Type B pancreatic cell (in vitro differentiated cells): ENCODE measurements around the gene GGCX. TPM values are rescaled to one million over a fixed set of nuclear protein-coding genes. Genes with fewer than 3 reads are reported as not detected.
A peak's percentile ranks its signal among the peaks of the same experiment; 100 is the strongest.

Experiments used
- DNase-seq: peaks from one replicate; pipeline ENCODE4 v3.0.0; 2021; ENCODE audit warnings: mixed read lengths; ENCODE audit not compliant: unreplicated experiment; ENCODE audit errors: extremely low spot score
- H3K27ac Mint-ChIP-seq: 2 replicates; pipeline ENCODE4 v1.8.0; 2021; ENCODE audit warnings: mild to moderate bottlenecking, mixed read lengths
- H3K27me3 Mint-ChIP-seq: 2 replicates; pipeline ENCODE4 v1.8.0; 2021; ENCODE audit warnings: mixed read lengths
- H3K36me3 Mint-ChIP-seq: 2 replicates; pipeline ENCODE4 v1.8.0; 2021; ENCODE audit warnings: mixed read lengths
- H3K4me1 Mint-ChIP-seq: one replicate; pipeline ENCODE4 v1.8.0; 2021; ENCODE audit warnings: mixed read lengths; ENCODE audit not compliant: unreplicated experiment
- H3K4me3 Mint-ChIP-seq: 2 replicates; pipeline ENCODE4 v1.8.0; 2021; ENCODE audit warnings: mild to moderate bottlenecking, mixed read lengths
- H3K9me3 Mint-ChIP-seq: 2 replicates; pipeline ENCODE4 v1.8.0; 2021; ENCODE audit warnings: mixed read lengths
- total RNA-seq: library from RNA; stranded (reverse); gene quantifications from 2 replicates; pipeline ENCODE4 v1.2.1, GENCODE V29; 2021; ENCODE audit warnings: low replicate concordance
- TF ChIP-seq, protein P1 (sequence below): fragments of 200-600 bp; sonication (generic); conservative IDR thresholded peaks from 2 replicates; pipeline ENCODE4 v1.5.0; 2021; ENCODE audit warnings: antibody characterized with exemption, mild to moderate bottlenecking

Gene GGCX
- total RNA-seq, 1 donor from 2014 or later, result 76.2 TPM

DNA sequence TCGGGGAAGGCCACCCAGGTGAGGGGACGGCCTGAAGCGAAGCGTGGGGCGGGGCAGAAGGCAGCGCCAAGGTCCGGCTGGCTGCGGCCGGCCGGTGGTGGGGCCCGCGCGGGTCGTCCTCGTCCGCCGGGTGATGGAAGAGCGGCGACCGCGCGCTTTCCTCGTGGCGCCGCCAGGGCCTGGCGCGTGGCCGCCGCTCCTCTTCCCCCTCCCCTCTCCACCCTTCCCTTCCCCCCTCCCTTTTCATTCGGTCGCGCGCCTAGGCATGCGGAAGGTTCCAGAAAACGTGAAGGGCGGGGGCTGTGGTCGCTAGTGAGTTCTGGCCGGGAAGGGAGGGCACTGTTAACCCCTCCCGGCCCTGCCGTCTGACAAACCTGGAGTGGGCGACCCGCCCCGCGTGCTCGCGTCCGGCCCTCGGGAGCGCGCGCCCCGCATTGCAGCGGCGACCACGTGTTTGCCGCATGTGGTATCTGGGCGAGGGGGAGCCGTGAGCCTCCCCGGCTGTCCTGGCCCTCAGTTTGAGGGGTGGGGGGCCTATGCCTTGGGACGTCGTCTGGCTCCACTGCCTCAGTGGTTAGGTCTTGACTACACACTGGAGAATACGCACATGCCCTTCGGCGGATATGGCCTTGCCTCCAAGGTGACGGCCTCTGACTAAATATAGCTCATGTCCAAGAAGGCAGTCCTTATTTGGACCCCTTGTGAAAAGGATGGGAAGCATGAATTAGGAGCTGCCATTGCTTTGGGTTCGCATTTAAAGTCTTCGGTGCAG, 21.7 kb downstream of the GGCX start:
- peak overlapping the region; percentile 94 for H3K4me3 Mint-ChIP-seq
- peak overlapping the region; percentile 98 for H3K27ac Mint-ChIP-seq
- peak; percentile 79 for DNase-seq
- TF ChIP-seq, protein P1, sequence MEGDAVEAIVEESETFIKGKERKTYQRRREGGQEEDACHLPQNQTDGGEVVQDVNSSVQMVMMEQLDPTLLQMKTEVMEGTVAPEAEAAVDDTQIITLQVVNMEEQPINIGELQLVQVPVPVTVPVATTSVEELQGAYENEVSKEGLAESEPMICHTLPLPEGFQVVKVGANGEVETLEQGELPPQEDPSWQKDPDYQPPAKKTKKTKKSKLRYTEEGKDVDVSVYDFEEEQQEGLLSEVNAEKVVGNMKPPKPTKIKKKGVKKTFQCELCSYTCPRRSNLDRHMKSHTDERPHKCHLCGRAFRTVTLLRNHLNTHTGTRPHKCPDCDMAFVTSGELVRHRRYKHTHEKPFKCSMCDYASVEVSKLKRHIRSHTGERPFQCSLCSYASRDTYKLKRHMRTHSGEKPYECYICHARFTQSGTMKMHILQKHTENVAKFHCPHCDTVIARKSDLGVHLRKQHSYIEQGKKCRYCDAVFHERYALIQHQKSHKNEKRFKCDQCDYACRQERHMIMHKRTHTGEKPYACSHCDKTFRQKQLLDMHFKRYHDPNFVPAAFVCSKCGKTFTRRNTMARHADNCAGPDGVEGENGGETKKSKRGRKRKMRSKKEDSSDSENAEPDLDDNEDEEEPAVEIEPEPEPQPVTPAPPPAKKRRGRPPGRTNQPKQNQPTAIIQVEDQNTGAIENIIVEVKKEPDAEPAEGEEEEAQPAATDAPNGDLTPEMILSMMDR, result no peak
- H3K4me1 Mint-ChIP-seq, result peaks cover 47% of the 10 kb centered on the region
- peaks cover 43% of the 10 kb centered on the region for H3K36me3 Mint-ChIP-seq
- no peaks in the 10 kb centered on the region for H3K9me3 Mint-ChIP-seq
- no peaks in the 10 kb centered on the region for H3K27me3 Mint-ChIP-seq

DNA sequence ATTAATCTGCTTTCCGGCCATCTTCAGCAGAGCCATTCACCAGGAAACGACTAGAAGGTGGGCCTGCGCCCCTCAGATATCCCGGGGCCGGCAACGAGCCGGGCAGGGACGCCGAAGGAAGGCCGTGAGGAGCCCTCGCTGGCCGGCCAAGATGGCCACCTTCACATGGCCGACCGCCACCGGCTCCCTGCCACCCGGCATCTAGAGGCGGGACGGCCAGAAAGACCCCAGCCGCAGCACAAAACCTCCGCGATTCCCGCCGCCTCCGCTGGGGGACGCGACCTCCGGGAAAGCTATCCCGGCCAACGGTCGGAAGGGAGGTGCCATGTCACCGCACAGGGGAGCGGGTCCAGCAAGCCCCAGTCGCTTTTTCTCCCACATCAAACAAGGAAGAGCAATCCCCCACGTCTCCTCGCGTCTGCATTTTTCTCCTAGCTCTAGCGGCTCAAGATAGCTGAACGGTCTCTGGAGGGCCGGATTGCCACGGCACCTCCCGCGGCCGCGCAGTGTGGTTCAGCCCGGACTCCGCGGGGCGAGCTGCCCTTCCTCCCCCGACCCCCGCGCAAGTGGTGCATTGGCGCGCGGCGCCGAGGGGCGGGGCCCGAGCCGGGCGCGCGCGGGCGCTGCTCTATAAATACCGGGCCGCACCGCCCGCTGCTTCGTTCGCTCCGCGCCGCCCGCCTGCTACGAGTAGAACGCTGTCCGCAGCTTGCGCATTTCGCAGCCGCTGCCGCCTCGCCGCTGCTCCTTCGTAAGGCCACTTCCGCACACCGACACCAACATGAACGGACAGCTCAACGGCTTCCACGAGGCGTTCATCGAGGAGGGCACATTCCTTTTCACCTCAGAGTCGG, 22.6 kb downstream of the GGCX start, which contains the start of gene MAT2A:
Gene MAT2A, plus strand, starts transcription at position 662 of the 854 bp plus-strand sequence. Its CDS starts 120 bp downstream, at position 782.
- DNase-seq, result peak; percentile 97
- Mint-ChIP-seq H3K27me3 (no peaks in the 10 kb centered on the region), H3K9me3 (no peaks in the 10 kb centered on the region), H3K4me3 (peak within 1 kb of the TSS; percentile 94), H3K27ac (peak within 1 kb of the TSS; percentile 98), H3K4me1 (peaks cover 39% of the 10 kb centered on the region), H3K36me3 (peaks cover 36% of the 10 kb centered on the region)
- TF ChIP-seq, protein P1, result peak; percentile 81

DNA sequence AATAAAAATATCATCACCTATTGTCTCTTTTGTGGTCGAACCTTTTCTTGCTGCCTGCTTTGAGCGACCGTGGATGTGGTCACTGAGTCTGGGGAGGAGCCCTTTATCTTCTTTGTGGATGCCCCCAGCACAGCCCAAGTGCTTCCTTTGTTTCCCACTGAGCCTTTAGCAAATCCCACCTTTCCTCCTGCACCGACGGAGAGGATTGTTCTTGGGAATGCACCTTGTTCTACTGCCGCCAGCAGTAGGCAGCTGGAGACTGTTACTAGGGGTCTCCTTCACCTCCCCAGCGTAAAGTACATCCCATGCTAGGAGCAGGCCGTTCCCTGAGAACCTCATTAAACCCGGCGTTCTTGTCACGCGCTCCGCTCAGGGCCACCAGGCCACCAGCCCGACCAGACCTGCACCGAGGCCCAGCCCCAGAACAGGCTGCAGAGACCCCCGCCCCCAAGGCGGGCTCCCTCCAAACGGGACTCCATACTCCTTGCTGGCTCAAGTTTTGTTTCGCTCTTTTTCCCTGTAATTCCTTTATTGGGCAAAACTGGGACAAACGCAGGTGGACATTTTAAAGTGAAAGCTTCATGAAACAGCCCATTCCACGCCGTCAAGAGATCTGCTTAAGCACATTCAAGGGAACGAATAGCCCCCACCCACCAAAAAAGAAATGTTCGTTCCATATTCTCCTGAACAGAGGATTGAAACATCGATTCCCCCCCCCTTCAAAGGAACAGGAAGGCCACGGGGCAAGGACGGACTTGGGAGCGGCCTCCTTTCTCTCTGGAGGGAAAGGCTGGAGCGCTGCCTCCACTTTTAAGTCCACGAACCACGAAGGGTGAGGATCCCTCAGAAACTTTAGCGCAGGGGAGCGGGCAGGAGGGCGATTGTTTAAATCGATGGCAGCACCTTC, 23.4 kb downstream of the GGCX start:
- Mint-ChIP-seq H3K36me3 (peaks cover 30% of the 10 kb centered on the region), H3K9me3 (no peaks in the 10 kb centered on the region), H3K4me3 (peak overlapping the region; percentile 94), H3K27me3 (no peaks in the 10 kb centered on the region), H3K27ac (peak overlapping the region; percentile 98), H3K4me1 (peaks cover 33% of the 10 kb centered on the region)
- TF ChIP-seq, protein P1, result no peak
- no peak for DNase-seq

DNA sequence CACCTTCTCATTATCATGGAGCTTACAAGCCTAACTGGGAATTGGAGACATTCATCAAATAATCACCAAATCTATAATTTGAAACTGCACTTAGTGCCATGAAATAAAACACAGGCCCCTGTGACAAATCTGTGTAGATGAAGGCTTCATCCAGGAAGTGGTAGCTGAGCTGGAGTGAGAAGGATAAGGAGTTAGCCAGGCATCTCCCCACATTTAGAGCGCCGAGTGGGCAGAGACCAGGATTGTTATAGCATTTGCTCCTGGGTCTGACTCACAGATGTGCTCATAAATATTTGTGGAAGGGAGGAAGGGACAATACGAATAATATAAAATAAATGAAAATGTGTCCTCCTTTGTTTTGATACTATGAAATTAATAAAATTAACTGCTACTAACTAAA, 24.8 kb downstream of the GGCX start:
- peak overlapping the region; percentile 38 for H3K27ac Mint-ChIP-seq
- peaks cover 19% of the 10 kb centered on the region for H3K4me1 Mint-ChIP-seq

More for the DNA sequence above, 24.8 kb downstream of the GGCX start:
- Mint-ChIP-seq H3K9me3 (no peaks in the 10 kb centered on the region), H3K27me3 (no peaks in the 10 kb centered on the region), H3K36me3 (peaks cover 17% of the 10 kb centered on the region), H3K4me3 (no peak overlapping the region)
- no peak for DNase-seq
- TF ChIP-seq, protein P1, result no peak
